Measurements from ENCODE around the gene CNFN. TPM values are rescaled to one million over a fixed set of nuclear protein-coding genes. Genes with fewer than 3 reads are reported as not detected.

The CNFN gene
- polyA plus RNA-seq, 2 of the 4 experiments (the other 2 are of a cell fraction), result 5.1 to 33.2 TPM

- H3K9me3 ChIP-seq, result peaks cover 16% of the 10 kb centered on the region
- ATAC-seq (no peak), FAIRE-seq (peak; percentile 91), DNase-seq (ENCODE audit: low read depth in 1 of 2, low spot score in 1 of 2) (peak in 1 of 2 experiments; percentile 65)
- H3K4me2 ChIP-seq, result no peak overlapping the region
- no peak overlapping the region for H3K4me3 ChIP-seq
- ChIA-PET POLR2A (interaction anchor here (0.6 kb wide), 1 partner anchor 119 kb away, joined by 3 read pairs; no protein-coding TSS in a partner anchor), CTCF (interaction anchor here (0.9 to 3.0 kb wide), 5 partner anchors 8 to 67 kb away, joined by 3 to 20 read pairs (median 5); no protein-coding TSS in a partner anchor)
- WGBS (ENCODE audit: missing lambda C conversion rate), result 78% methylated on average over 17 of the region's 17 CpGs
- TF ChIP-seq, protein P1, sequence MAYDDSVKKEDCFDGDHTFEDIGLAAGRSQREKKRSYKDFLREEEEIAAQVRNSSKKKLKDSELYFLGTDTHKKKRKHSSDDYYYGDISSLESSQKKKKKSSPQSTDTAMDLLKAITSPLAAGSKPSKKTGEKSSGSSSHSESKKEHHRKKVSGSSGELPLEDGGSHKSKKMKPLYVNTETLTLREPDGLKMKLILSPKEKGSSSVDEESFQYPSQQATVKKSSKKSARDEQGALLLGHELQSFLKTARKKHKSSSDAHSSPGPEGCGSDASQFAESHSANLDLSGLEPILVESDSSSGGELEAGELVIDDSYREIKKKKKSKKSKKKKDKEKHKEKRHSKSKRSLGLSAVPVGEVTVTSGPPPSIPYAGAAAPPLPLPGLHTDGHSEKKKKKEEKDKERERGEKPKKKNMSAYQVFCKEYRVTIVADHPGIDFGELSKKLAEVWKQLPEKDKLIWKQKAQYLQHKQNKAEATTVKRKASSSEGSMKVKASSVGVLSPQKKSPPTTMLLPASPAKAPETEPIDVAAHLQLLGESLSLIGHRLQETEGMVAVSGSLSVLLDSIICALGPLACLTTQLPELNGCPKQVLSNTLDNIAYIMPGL (CRISPR knock-in tag; IDR thresholded peaks at IDR 0.05; ENCODE audit: borderline replicate concordance), result no peak
- TF ChIP-seq FOSB (CRISPR knock-in tag; IDR thresholded peaks at IDR 0.05) (no peak), NPAS2 (CRISPR knock-in tag; IDR thresholded peaks at IDR 0.05; ENCODE audit: borderline replicate concordance) (no peak), NFE2L2 (conservative IDR thresholded peaks at IDR 0.05; ENCODE audit: low read length) (no peak), HOXB13 (CRISPR knock-in tag; IDR thresholded peaks at IDR 0.05; ENCODE audit: low read depth) (no peak)
- TF ChIP-seq, protein P2, sequence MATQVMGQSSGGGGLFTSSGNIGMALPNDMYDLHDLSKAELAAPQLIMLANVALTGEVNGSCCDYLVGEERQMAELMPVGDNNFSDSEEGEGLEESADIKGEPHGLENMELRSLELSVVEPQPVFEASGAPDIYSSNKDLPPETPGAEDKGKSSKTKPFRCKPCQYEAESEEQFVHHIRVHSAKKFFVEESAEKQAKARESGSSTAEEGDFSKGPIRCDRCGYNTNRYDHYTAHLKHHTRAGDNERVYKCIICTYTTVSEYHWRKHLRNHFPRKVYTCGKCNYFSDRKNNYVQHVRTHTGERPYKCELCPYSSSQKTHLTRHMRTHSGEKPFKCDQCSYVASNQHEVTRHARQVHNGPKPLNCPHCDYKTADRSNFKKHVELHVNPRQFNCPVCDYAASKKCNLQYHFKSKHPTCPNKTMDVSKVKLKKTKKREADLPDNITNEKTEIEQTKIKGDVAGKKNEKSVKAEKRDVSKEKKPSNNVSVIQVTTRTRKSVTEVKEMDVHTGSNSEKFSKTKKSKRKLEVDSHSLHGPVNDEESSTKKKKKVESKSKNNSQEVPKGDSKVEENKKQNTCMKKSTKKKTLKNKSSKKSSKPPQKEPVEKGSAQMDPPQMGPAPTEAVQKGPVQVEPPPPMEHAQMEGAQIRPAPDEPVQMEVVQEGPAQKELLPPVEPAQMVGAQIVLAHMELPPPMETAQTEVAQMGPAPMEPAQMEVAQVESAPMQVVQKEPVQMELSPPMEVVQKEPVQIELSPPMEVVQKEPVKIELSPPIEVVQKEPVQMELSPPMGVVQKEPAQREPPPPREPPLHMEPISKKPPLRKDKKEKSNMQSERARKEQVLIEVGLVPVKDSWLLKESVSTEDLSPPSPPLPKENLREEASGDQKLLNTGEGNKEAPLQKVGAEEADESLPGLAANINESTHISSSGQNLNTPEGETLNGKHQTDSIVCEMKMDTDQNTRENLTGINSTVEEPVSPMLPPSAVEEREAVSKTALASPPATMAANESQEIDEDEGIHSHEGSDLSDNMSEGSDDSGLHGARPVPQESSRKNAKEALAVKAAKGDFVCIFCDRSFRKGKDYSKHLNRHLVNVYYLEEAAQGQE (IDR thresholded peaks at IDR 0.05), result no peak
- TF ChIP-seq, protein P3, sequence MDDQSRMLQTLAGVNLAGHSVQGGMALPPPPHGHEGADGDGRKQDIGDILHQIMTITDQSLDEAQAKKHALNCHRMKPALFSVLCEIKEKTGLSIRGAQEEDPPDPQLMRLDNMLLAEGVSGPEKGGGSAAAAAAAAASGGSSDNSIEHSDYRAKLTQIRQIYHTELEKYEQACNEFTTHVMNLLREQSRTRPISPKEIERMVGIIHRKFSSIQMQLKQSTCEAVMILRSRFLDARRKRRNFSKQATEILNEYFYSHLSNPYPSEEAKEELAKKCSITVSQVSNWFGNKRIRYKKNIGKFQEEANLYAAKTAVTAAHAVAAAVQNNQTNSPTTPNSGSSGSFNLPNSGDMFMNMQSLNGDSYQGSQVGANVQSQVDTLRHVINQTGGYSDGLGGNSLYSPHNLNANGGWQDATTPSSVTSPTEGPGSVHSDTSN (IDR thresholded peaks at IDR 0.05), result no peak
- no peaks in the 10 kb centered on the region for H3K4me1 ChIP-seq
- no peak overlapping the region for H3K27ac ChIP-seq
Observed at GRCh38 chr19:42363614-42364346, 26.3 kb downstream of the CNFN start.

DNA sequence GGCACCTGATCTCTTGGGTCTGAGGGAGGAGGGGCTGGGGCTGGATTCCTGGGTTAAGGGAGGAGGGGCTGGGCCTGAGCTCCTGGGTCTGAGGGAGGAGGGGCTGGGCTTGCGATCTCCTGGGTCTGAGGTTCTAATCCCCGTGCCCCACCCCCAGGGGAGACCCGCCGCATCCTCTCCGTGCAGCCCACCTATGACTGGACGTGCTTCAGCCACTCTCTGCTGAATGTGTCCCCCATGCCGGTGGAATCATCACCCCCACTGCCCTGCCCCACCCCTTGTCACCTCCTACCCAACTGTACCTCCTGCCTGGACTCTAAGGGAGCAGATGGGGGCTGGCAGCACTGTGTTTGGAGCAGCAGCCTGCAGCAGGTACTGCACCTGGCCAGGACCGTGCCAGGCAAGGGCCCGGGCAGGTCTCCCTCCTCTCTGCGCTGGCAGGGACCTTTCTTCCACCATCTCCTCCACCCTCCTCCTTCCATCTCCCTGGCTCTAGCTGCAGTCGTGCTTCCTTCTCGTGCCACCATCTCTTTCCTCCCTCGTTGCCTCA, 27.1 kb downstream of the CNFN start:
- CTCF ChIA-PET, result interaction anchor here (0.9 to 3.0 kb wide), 4 partner anchors 8 to 66 kb away, joined by 3 to 20 read pairs (median 6); no protein-coding TSS in a partner anchor
- Histone ChIP-seq H3K4me3 (no peak overlapping the region), H3K4me1 (no peaks in the 10 kb centered on the region), H3K4me2 (no peak overlapping the region), H3K27ac (no peak overlapping the region), H3K9me3 (peaks cover 16% of the 10 kb centered on the region)
- TF ChIP-seq SMC3 (IDR thresholded peaks at IDR 0.05), result no peak
- TF ChIP-seq KDM1A (IDR thresholded peaks at IDR 0.05; ENCODE audit: low read depth), result no peak
- no peak for TF ChIP-seq ZNF302 (CRISPR knock-in tag; IDR thresholded peaks at IDR 0.05)
- TF ChIP-seq RFX5 (IDR thresholded peaks at IDR 0.05), result no peak
- TF ChIP-seq ZC3H11A (IDR thresholded peaks at IDR 0.05), result no peak
- TF ChIP-seq EHF (CRISPR knock-in tag; IDR thresholded peaks at IDR 0.05), result no peak
- TF ChIP-seq NFE2L2 (conservative IDR thresholded peaks at IDR 0.05; ENCODE audit: low read length), result no peak
- no peak for TF ChIP-seq PHF8 (IDR thresholded peaks at IDR 0.05; ENCODE audit: borderline replicate concordance, low read depth)
- TF ChIP-seq, protein P4, sequence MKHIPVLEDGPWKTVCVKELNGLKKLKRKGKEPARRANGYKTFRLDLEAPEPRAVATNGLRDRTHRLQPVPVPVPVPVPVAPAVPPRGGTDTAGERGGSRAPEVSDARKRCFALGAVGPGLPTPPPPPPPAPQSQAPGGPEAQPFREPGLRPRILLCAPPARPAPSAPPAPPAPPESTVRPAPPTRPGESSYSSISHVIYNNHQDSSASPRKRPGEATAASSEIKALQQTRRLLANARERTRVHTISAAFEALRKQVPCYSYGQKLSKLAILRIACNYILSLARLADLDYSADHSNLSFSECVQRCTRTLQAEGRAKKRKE (CRISPR knock-in tag; IDR thresholded peaks at IDR 0.05; ENCODE audit: low read depth), result no peak
- TF ChIP-seq MYC (IDR thresholded peaks at IDR 0.05; ENCODE audit: borderline replicate concordance, low read length), result no peak
- FAIRE-seq, result no peak
- POLR2A ChIA-PET, result interaction anchor here (0.6 kb wide), 1 partner anchor 119 kb away, joined by 3 read pairs; no protein-coding TSS in a partner anchor
- 94% methylated on average over 13 of the region's 13 CpGs for WGBS (ENCODE audit: missing lambda C conversion rate)
- no peak for ATAC-seq
- DNase-seq (ENCODE audit: low read depth in 1 of 2, low spot score in 1 of 2), result no peak
